HepG2 (cell line): ENCODE measurements around the gene FANCE. TPM values are rescaled to one million over a fixed set of nuclear protein-coding genes. Genes with fewer than 3 reads are reported as not detected.

Experiments
- DNMT1 ChIP-seq: sonication (generic); formaldehyde crosslinking; IDR thresholded peaks from 2 replicates; pipeline ENCODE4 v1.5.1; 2020; ENCODE audit warnings: mild to moderate bottlenecking, missing genetic modification reagents
- EP300 ChIP-seq, 3 experiments: sonication (generic) in 1 of 3; formaldehyde crosslinking in 1 of 3; IDR thresholded peaks; 2 replicates each; pipeline versions ENCODE4 v1.5.1 to v1.6.1; 2011 to 2020; ENCODE audit warnings: low read depth in 2 of 3, low read length in 2 of 3, borderline replicate concordance in 1 of 3, improper control_type of control experiment in 1 of 3, mild to moderate bottlenecking in 1 of 3, missing genetic modification reagents in 1 of 3, moderate library complexity in 1 of 3
- IRF2 ChIP-seq: IDR thresholded peaks from 2 replicates; pipeline ENCODE4 v1.6.1; 2018; ENCODE audit warnings: missing genetic modification reagents, missing compliant biosample characterization
- MLLT10 ChIP-seq: sonication (generic); formaldehyde crosslinking; IDR thresholded peaks from 2 replicates; pipeline ENCODE4 v1.4.0; 2020; ENCODE audit warnings: missing genetic modification reagents
- PCBP1 ChIP-seq: fragments of 200-400 bp; formaldehyde crosslinking; IDR thresholded peaks from 2 replicates; pipeline ENCODE4 v1.6.1; 2017; ENCODE audit warnings: mild to moderate bottlenecking, low read depth, low read length, borderline replicate concordance
- PPARG ChIP-seq: conservative IDR thresholded peaks from 2 replicates; pipeline ENCODE4 v1.6.1; 2016; ENCODE audit warnings: missing biosample characterization, missing genetic modification reagents
- PRPF4 ChIP-seq: fragments of 200-400 bp; formaldehyde crosslinking; IDR thresholded peaks from 2 replicates; pipeline ENCODE4 v1.6.1; 2016; ENCODE audit warnings: low read length, low read depth; ENCODE audit not compliant: poor library complexity, severe bottlenecking
- SOX5 ChIP-seq: IDR thresholded peaks from 2 replicates; pipeline ENCODE4 v1.6.1; 2016; ENCODE audit warnings: borderline replicate concordance
- TCF12 ChIP-seq, 2 experiments: fragments of 450-650 bp in 1 of 2; sonication (generic) in 1 of 2; formaldehyde crosslinking in 1 of 2; IDR thresholded peaks; 2 replicates each; pipeline versions ENCODE4 v1.6.1 to v1.8.0; 2017 to 2022; ENCODE audit warnings: antibody characterized with exemption in 1 of 2, mild to moderate bottlenecking in 1 of 2, missing genetic modification reagents in 1 of 2, moderate library complexity in 1 of 2
- ZFAT ChIP-seq: sonication (generic); formaldehyde crosslinking; conservative IDR thresholded peaks from 2 replicates; pipeline ENCODE4 v1.8.1; 2023; ENCODE audit warnings: missing genetic modification reagents, inconsistent platforms
- ZNF230 ChIP-seq: sonication (generic); formaldehyde crosslinking; IDR thresholded peaks from 2 replicates; pipeline ENCODE4 v1.4.0; 2020; ENCODE audit warnings: mild to moderate bottlenecking, missing genetic modification reagents
- ZNF776 ChIP-seq: sonication (generic); formaldehyde crosslinking; IDR thresholded peaks from 2 replicates; pipeline ENCODE4 v1.4.0; 2020; ENCODE audit warnings: mild to moderate bottlenecking, missing genetic modification reagents
- polyA plus RNA-seq, 8 experiments: library from polyadenylated mRNA; depleted of rRNA in 3 of 8; stranded (reverse) in 7 of 8; unstranded in 1 of 8; fragments of >200 nt; fragmentation: Illumina TruSeq in 4 of 8; extraction: Trizol in 4 of 8; gene quantifications; 2 replicates each; pipeline versions ENCODE4 v1.2.1 to v1.2.3, GENCODE V29; 2011 to 2016; ENCODE audit warnings: low read depth in 4 of 8, missing spikeins in 1 of 8, mixed read lengths in 1 of 8; ENCODE audit not compliant: insufficient read depth in 1 of 8
- total RNA-seq, 5 experiments: library from RNA; depleted of rRNA; stranded (reverse); fragments of >200 nt; fragmentation: Illumina TruSeq; extraction: Trizol; gene quantifications; 2 replicates each; pipeline ENCODE4 v1.2.3, GENCODE V29; 2016; ENCODE audit warnings: low read depth in 1 of 5
- TF ChIP-seq, protein P1 (sequence below): sonication (generic); formaldehyde crosslinking; IDR thresholded peaks from 2 replicates; pipeline ENCODE4 v1.5.0; 2020; ENCODE audit warnings: missing genetic modification reagents
- TF ChIP-seq, protein P2 (sequence below): sonication (generic); formaldehyde crosslinking; IDR thresholded peaks from 2 replicates; pipeline ENCODE4 v1.4.0; 2020; ENCODE audit warnings: missing genetic modification reagents, borderline replicate concordance
- TF ChIP-seq, protein P3 (sequence below): IDR thresholded peaks from 2 replicates; pipeline ENCODE4 v1.6.1; 2016; ENCODE audit warnings: low read depth, borderline replicate concordance
- TF ChIP-seq, protein P4 (sequence below): sonication (generic); formaldehyde crosslinking; IDR thresholded peaks from 2 replicates; pipeline ENCODE4 v1.5.0; 2020; ENCODE audit warnings: mild to moderate bottlenecking, missing genetic modification reagents
- TF ChIP-seq, protein P5 (sequence below): sonication (generic); formaldehyde crosslinking; IDR thresholded peaks from 2 replicates; pipeline ENCODE4 v1.4.0; 2020; ENCODE audit warnings: missing genetic modification reagents

Gene FANCE
- total and polyA plus RNA-seq, 2 of the 13 experiments (the other 11 are each of a cell fraction or from before 2014, with no cell fraction given) = 7.1 to 11.2 TPM

DNA sequence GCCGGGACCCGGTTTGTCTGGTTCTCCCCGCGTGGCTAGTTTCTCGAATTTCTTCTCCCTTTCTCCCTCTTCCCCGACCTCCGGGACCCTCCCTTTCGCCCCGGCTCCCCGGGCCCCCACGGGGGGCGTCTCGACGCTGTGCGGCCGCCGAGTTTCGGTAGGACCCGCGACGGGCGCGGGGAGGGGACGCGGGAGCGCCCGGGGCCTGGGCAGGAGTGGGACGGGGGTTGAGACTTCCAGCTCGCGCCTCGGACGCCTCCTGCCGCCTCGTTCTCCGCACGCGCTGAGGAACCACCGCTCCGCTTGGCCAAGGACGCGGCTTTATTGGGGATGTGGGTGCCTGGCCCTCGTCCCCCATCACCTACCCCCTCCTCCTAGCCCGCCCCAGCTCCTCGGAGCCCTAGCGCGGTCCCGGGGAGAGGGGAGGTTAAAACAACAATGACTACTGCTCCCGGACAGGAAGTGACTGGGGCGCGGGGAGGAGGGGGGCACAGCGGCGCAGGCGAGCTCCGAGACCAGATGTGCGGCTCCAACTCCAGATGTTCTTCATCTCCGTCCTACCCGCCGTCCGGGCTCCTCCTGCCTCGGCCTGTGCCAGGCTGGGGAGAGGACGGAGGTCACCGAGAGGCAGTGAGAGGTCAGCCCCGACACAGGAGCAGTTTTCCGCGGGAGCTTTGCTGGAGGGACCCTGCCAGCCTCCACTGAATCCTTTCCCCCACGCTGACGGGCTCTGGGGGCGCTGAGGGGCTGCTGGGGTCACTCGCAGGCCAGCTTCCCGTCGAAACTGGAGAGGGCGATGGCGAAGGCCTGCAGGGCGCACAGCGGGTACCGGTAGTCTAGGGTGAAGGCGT is 45.7 kb downstream of the FANCE start (continued):
- TF ChIP-seq EP300 (IDR thresholded peaks at IDR 0.05; ENCODE audit: low read depth in 2 of 2, low read length in 2 of 2) = no peak
- TF ChIP-seq EP300 (CRISPR knock-in tag; IDR thresholded peaks at IDR 0.05; ENCODE audit: borderline replicate concordance) = no peak; the same call in 1 of the 2 replicates
- no peak for TF ChIP-seq PRPF4
- TF ChIP-seq SOX5 (CRISPR knock-in tag) = no peak; the same call in 1 of the 2 replicates
- TF ChIP-seq, protein P1, sequence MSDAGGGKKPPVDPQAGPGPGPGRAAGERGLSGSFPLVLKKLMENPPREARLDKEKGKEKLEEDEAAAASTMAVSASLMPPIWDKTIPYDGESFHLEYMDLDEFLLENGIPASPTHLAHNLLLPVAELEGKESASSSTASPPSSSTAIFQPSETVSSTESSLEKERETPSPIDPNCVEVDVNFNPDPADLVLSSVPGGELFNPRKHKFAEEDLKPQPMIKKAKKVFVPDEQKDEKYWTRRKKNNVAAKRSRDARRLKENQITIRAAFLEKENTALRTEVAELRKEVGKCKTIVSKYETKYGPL (CRISPR knock-in tag) = peak; percentile 44; the same call in 1 of the 2 replicates
- TF ChIP-seq MLLT10 = no peak
- peak; percentile 49 for TF ChIP-seq PPARG (CRISPR knock-in tag)
- peak; percentile 74 for TF ChIP-seq DNMT1 (CRISPR knock-in tag)
- TF ChIP-seq, protein P2, sequence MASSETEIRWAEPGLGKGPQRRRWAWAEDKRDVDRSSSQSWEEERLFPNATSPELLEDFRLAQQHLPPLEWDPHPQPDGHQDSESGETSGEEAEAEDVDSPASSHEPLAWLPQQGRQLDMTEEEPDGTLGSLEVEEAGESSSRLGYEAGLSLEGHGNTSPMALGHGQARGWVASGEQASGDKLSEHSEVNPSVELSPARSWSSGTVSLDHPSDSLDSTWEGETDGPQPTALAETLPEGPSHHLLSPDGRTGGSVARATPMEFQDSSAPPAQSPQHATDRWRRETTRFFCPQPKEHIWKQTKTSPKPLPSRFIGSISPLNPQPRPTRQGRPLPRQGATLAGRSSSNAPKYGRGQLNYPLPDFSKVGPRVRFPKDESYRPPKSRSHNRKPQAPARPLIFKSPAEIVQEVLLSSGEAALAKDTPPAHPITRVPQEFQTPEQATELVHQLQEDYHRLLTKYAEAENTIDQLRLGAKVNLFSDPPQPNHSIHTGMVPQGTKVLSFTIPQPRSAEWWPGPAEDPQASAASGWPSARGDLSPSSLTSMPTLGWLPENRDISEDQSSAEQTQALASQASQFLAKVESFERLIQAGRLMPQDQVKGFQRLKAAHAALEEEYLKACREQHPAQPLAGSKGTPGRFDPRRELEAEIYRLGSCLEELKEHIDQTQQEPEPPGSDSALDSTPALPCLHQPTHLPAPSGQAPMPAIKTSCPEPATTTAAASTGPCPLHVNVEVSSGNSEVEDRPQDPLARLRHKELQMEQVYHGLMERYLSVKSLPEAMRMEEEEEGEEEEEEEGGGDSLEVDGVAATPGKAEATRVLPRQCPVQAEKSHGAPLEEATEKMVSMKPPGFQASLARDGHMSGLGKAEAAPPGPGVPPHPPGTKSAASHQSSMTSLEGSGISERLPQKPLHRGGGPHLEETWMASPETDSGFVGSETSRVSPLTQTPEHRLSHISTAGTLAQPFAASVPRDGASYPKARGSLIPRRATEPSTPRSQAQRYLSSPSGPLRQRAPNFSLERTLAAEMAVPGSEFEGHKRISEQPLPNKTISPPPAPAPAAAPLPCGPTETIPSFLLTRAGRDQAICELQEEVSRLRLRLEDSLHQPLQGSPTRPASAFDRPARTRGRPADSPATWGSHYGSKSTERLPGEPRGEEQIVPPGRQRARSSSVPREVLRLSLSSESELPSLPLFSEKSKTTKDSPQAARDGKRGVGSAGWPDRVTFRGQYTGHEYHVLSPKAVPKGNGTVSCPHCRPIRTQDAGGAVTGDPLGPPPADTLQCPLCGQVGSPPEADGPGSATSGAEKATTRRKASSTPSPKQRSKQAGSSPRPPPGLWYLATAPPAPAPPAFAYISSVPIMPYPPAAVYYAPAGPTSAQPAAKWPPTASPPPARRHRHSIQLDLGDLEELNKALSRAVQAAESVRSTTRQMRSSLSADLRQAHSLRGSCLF (CRISPR knock-in tag) = peak; percentile 87; the same call in 1 of the 2 replicates
- TF ChIP-seq ZNF776 (CRISPR knock-in tag) = peak; percentile 71
- TF ChIP-seq, protein P3, sequence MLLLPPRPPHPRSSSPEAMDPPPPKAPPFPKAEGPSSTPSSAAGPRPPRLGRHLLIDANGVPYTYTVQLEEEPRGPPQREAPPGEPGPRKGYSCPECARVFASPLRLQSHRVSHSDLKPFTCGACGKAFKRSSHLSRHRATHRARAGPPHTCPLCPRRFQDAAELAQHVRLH (CRISPR knock-in tag) = peak; percentile 91; the same call in 1 of the 2 replicates
- TF ChIP-seq IRF2 (CRISPR knock-in tag) = peak; percentile 45; the same call in 1 of the 2 replicates
- TF ChIP-seq, protein P4, sequence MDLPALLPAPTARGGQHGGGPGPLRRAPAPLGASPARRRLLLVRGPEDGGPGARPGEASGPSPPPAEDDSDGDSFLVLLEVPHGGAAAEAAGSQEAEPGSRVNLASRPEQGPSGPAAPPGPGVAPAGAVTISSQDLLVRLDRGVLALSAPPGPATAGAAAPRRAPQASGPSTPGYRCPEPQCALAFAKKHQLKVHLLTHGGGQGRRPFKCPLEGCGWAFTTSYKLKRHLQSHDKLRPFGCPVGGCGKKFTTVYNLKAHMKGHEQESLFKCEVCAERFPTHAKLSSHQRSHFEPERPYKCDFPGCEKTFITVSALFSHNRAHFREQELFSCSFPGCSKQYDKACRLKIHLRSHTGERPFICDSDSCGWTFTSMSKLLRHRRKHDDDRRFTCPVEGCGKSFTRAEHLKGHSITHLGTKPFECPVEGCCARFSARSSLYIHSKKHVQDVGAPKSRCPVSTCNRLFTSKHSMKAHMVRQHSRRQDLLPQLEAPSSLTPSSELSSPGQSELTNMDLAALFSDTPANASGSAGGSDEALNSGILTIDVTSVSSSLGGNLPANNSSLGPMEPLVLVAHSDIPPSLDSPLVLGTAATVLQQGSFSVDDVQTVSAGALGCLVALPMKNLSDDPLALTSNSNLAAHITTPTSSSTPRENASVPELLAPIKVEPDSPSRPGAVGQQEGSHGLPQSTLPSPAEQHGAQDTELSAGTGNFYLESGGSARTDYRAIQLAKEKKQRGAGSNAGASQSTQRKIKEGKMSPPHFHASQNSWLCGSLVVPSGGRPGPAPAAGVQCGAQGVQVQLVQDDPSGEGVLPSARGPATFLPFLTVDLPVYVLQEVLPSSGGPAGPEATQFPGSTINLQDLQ (CRISPR knock-in tag) = peak; percentile 93
- TF ChIP-seq, protein P5, sequence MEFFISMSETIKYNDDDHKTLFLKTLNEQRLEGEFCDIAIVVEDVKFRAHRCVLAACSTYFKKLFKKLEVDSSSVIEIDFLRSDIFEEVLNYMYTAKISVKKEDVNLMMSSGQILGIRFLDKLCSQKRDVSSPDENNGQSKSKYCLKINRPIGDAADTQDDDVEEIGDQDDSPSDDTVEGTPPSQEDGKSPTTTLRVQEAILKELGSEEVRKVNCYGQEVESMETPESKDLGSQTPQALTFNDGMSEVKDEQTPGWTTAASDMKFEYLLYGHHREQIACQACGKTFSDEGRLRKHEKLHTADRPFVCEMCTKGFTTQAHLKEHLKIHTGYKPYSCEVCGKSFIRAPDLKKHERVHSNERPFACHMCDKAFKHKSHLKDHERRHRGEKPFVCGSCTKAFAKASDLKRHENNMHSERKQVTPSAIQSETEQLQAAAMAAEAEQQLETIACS (CRISPR knock-in tag) = peak; percentile 42; the same call in 1 of the 2 replicates
- peak; percentile 70; the same call in 1 of the 2 replicates for TF ChIP-seq ZFAT (CRISPR knock-in tag)
- TF ChIP-seq TCF12 (IDR thresholded peaks at IDR 0.05) = no peak
- 0 out of 2 replicates have a peak, but pooled peaks have one; percentile 35 for TF ChIP-seq TCF12 (CRISPR knock-in tag; IDR thresholded peaks at IDR 0.05)
- peak; percentile 94 for TF ChIP-seq PCBP1
- TF ChIP-seq ZNF230 (CRISPR knock-in tag) = peak; percentile 79; the same call in 1 of the 2 replicates
